CD4-positive, alpha-beta T cell (primary cell): Measurements from ENCODE around the gene NLRP8. TPM values are rescaled to one million over a fixed set of nuclear protein-coding genes. Genes with fewer than 3 reads are reported as not detected.

Experiments used
- ATAC-seq: fragments of 200-7000 bp; cut with Tn5 transposase; one replicate; pipeline ENCODE4 v1.10.0; 2022; ENCODE audit warnings: mild to moderate bottlenecking; ENCODE audit not compliant: poor library complexity
- CTCF ChIA-PET: fragments of 350-600 bp; sonication (Branson Sonifier 250); formaldehyde crosslinking; loops from one replicate; lab custom pipeline; 2021; ENCODE audit warnings: antibody characterized with exemption, inconsistent platforms; lab: Charles Lee
- POLR2A ChIA-PET: fragments of 350-600 bp; sonication (Branson Sonifier 250); formaldehyde crosslinking; loops from one replicate; lab custom pipeline; 2021; ENCODE audit warnings: antibody characterized with exemption, inconsistent platforms; lab: Charles Lee
- DNase-seq, 14 experiments: peaks; one replicate each; pipeline ENCODE4 v3.0.0-alpha.2; 2013 to 2020; ENCODE audit warnings: mixed read lengths in 2 of 14
- H3K27ac ChIP-seq, 2 donors: one replicate each; pipeline versions ENCODE4 v1.5.1 to v1.7.0; 2013; ENCODE audit warnings: low read length in 2 of 2, low read depth in 1 of 2, mild to moderate bottlenecking in 1 of 2
- H3K27me3 ChIP-seq, 2 experiments: 1 replicate in 1 of 2; 2 replicates in 1 of 2; pipeline versions ENCODE4 v1.6.1 to v1.7.0; 2013; ENCODE audit warnings: low read length in 2 of 2, control low read depth in 1 of 2, mild to moderate bottlenecking in 1 of 2, moderate library complexity in 1 of 2; ENCODE audit not compliant: insufficient read depth in 2 of 2, control insufficient read depth in 1 of 2
- H3K36me3 ChIP-seq: one replicate; pipeline ENCODE4 v1.6.1; 2013; ENCODE audit warnings: low read length, control low read depth; ENCODE audit not compliant: insufficient read depth
- H3K4me1 ChIP-seq: one replicate; pipeline ENCODE4 v1.6.1; 2013; ENCODE audit warnings: low read length, control low read depth; ENCODE audit not compliant: insufficient read depth
- H3K4me3 ChIP-seq: one replicate; pipeline ENCODE4 v1.5.1; 2013; ENCODE audit warnings: mild to moderate bottlenecking, low read length, moderate library complexity
- H3K9me3 ChIP-seq, 2 experiments: 1 replicate in 1 of 2; 2 replicates in 1 of 2; pipeline versions ENCODE4 v1.6.1 to v1.7.0; 2013; ENCODE audit warnings: low read length in 2 of 2, mild to moderate bottlenecking in 2 of 2, control low read depth in 1 of 2, moderate library complexity in 1 of 2; ENCODE audit not compliant: control insufficient read depth in 1 of 2, insufficient read depth in 1 of 2
- H3K27ac Mint-ChIP-seq: one replicate; pipeline ENCODE4 v1.8.0; 2020; ENCODE audit warnings: mixed read lengths
- H3K27me3 Mint-ChIP-seq: one replicate; pipeline ENCODE4 v1.8.0; 2021; ENCODE audit warnings: mixed read lengths
- H3K36me3 Mint-ChIP-seq: one replicate; pipeline ENCODE4 v1.8.0; 2021; ENCODE audit warnings: low read depth, mixed read lengths
- H3K4me1 Mint-ChIP-seq: one replicate; pipeline ENCODE4 v1.8.0; 2021; ENCODE audit warnings: low read depth, mixed read lengths
- H3K4me3 Mint-ChIP-seq: one replicate; pipeline ENCODE4 v1.8.0; 2020; ENCODE audit warnings: mild to moderate bottlenecking, mixed read lengths
- H3K9me3 Mint-ChIP-seq: one replicate; pipeline ENCODE4 v1.8.0; 2020; ENCODE audit warnings: mixed read lengths
- intact Hi-C, 2 experiments: fragments of 100-400 bp; cut with DNase I in 1 of 2; cut with micrococcal nuclease in 1 of 2; formaldehyde crosslinking; loops; one replicate each; pipeline versions ENCODE4 v1.15.1 to v1.9.0; 2023 to 2025; cut with DNase I, micrococcal nuclease
- total RNA-seq, 174 experiments: library from RNA in 2 of 174; stranded (reverse) in 2 of 174; gene quantifications; one replicate each; pipeline ENCODE4 v1.2.3 and lab custom pipeline; 2021 to 2026
- TF ChIP-seq, protein P1 (sequence below): fragments of 200-600 bp; IDR thresholded peaks from one replicate; pipeline ENCODE4 v1.8.0; 2022; ENCODE audit warnings: antibody characterized with exemption, mild to moderate bottlenecking

Gene NLRP8
- total RNA-seq, 2 experiments from 2014 or later: not detected

GRCh38 chr19:55902080-55902751 is 45.4 kb upstream of the NLRP8 start:
- POLR2A ChIA-PET: no interaction called here
- H3K36me3 Mint-ChIP-seq: no peaks in the 10 kb centered on the region
- no peak overlapping the region for H3K4me3 Mint-ChIP-seq

DNA sequence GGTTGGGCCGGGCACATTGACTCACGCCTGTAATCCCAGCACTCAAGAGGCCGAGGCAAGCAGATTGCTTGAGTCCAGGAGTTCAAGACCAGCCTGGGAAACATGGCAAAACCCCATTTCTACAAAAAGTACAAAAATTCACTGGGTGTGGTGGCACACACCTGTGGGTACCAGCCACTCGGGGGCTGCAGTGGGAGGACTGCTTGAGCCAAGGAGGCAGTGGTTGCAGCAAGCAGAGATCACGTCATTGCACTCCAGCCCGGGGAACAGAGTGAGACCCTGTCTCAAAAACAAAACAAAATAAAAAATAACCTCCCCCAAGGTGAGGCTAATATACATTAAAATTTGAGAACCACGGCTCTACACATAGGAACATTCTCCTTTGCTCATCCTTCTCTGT is 40.3 kb upstream of the NLRP8 start:
- no peak overlapping the region for H3K4me3 Mint-ChIP-seq
- intact Hi-C loops: no loop called here
- H3K4me1 Mint-ChIP-seq: no peaks in the 10 kb centered on the region
- H3K27ac Mint-ChIP-seq: no peak overlapping the region
- peaks cover 11% of the 10 kb centered on the region for H3K27me3 Mint-ChIP-seq
- CTCF ChIA-PET: no interaction called here
- Histone ChIP-seq H3K4me3 (no peak overlapping the region), H3K27me3 (no peaks in the 10 kb centered on the region), H3K4me1 (no peaks in the 10 kb centered on the region), H3K9me3 (peaks cover 0 to 8% of the 10 kb centered on the region in 2 experiments), H3K27ac (no peak overlapping the region), H3K36me3 (no peaks in the 10 kb centered on the region)
- POLR2A ChIA-PET: no interaction called here
- peaks cover 12% of the 10 kb centered on the region for H3K9me3 Mint-ChIP-seq
- DNase-seq (no peak), ATAC-seq (no peak)
- TF ChIP-seq, protein P1, sequence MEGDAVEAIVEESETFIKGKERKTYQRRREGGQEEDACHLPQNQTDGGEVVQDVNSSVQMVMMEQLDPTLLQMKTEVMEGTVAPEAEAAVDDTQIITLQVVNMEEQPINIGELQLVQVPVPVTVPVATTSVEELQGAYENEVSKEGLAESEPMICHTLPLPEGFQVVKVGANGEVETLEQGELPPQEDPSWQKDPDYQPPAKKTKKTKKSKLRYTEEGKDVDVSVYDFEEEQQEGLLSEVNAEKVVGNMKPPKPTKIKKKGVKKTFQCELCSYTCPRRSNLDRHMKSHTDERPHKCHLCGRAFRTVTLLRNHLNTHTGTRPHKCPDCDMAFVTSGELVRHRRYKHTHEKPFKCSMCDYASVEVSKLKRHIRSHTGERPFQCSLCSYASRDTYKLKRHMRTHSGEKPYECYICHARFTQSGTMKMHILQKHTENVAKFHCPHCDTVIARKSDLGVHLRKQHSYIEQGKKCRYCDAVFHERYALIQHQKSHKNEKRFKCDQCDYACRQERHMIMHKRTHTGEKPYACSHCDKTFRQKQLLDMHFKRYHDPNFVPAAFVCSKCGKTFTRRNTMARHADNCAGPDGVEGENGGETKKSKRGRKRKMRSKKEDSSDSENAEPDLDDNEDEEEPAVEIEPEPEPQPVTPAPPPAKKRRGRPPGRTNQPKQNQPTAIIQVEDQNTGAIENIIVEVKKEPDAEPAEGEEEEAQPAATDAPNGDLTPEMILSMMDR: no peak
- H3K36me3 Mint-ChIP-seq: no peaks in the 10 kb centered on the region

More at GRCh38 chr19:55902080-55902751, 45.4 kb upstream of the NLRP8 start:
- ATAC-seq (no peak), DNase-seq (no peak)
- Histone ChIP-seq H3K4me3 (no peak overlapping the region), H3K27me3 (no peaks in the 10 kb centered on the region), H3K27ac (no peak overlapping the region), H3K36me3 (no peaks in the 10 kb centered on the region), H3K4me1 (no peaks in the 10 kb centered on the region), H3K9me3 (peaks cover 0 to 19% of the 10 kb centered on the region in 2 experiments)
- intact Hi-C loops: no loop called here
- Mint-ChIP-seq H3K27me3 (peaks cover 5% of the 10 kb centered on the region), H3K27ac (no peak overlapping the region), H3K4me1 (no peaks in the 10 kb centered on the region), H3K9me3 (peaks cover 4% of the 10 kb centered on the region)
- TF ChIP-seq, protein P1: no peak
- CTCF ChIA-PET: no interaction called here

DNA sequence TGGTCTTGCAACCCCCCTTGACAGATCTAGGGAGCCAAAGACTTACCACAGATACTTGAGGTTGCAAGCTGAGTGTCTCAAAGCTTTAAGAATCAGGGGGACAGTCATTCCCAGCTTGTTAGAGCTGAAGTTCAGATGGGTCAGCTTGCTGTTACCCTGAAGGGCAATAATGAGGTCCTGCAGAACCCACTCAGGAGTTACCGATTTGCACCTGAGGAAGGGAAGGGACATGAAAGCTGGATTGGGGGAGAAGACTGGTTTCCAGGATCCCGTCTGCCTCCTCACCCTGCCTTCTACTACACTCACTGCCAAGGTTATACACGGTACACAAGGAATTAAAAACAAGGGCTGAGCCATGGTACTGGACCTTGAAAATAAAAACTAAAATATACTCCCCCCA is 39.9 kb upstream of the NLRP8 start:
- Mint-ChIP-seq H3K36me3 (no peaks in the 10 kb centered on the region), H3K4me3 (no peak overlapping the region), H3K4me1 (no peaks in the 10 kb centered on the region), H3K9me3 (peaks cover 13% of the 10 kb centered on the region), H3K27me3 (peaks cover 11% of the 10 kb centered on the region), H3K27ac (no peak overlapping the region)
- Histone ChIP-seq H3K27me3 (no peaks in the 10 kb centered on the region), H3K9me3 (peaks cover 0 to 5% of the 10 kb centered on the region in 2 experiments), H3K27ac (no peak overlapping the region), H3K4me3 (no peak overlapping the region), H3K4me1 (no peaks in the 10 kb centered on the region), H3K36me3 (no peaks in the 10 kb centered on the region)
- intact Hi-C loops: no loop called here
- TF ChIP-seq, protein P1: no peak
- ATAC-seq (no peak), DNase-seq (no peak)
- ChIA-PET CTCF (no interaction called here), POLR2A (no interaction called here)
